SU-DHL-6 (cell line): Measurements from ENCODE around the gene SLC35F4.

Source experiments
- H2AFZ ChIP-seq: fragments of 200-600 bp; sonication (generic); 2 replicates; pipeline ENCODE4 v1.6.1; 2014; ENCODE audit warnings: low read depth, mild to moderate bottlenecking, moderate library complexity, mixed read lengths, antibody characterized with exemption, low read length; ENCODE audit not compliant: severe bottlenecking
- H3F3A ChIP-seq: fragments of 200-600 bp; shearing (Covaris generic); 2 replicates; pipeline ENCODE4 v1.6.0; 2016; ENCODE audit warnings: antibody characterized with exemption, mild to moderate bottlenecking; ENCODE audit not compliant: insufficient read depth
- H3K27ac ChIP-seq: fragments of 200-600 bp; sonication (generic); 2 replicates; pipeline ENCODE4 v1.5.1; 2016; ENCODE audit warnings: low read depth, mild to moderate bottlenecking, low read length, moderate library complexity, mixed read lengths
- H3K27me3 ChIP-seq: fragments of 200-600 bp; sonication (generic), shearing (Covaris generic); 2 replicates; pipeline ENCODE4 v1.6.0; 2014; ENCODE audit warnings: mild to moderate bottlenecking, low read length
- H3K36me3 ChIP-seq: fragments of 200-600 bp; sonication (generic); 2 replicates; pipeline ENCODE4 v1.6.1; 2014; ENCODE audit warnings: mild to moderate bottlenecking, low read length, mixed read lengths
- H3K4me2 ChIP-seq: fragments of 300-600, 200-600 bp; shearing (Covaris generic), sonication (generic); 2 replicates; pipeline ENCODE4 v1.6.0; 2014; ENCODE audit warnings: low read length, low read depth, mild to moderate bottlenecking; ENCODE audit not compliant: poor library complexity, severe bottlenecking
- H3K4me3 ChIP-seq: fragments of 200-600 bp; sonication (generic); 2 replicates; pipeline ENCODE4 v1.5.1; 2014; ENCODE audit warnings: antibody characterized with exemption, low read length, mild to moderate bottlenecking, mixed read lengths; ENCODE audit not compliant: insufficient read depth, poor library complexity, severe bottlenecking
- H3K79me2 ChIP-seq: fragments of 200-600 bp; sonication (generic); 2 replicates; pipeline ENCODE4 v1.6.1; 2014; ENCODE audit warnings: mild to moderate bottlenecking, low read length, moderate library complexity; ENCODE audit not compliant: insufficient read depth
- H3K9ac ChIP-seq: fragments of 200-600 bp; sonication (generic); 2 replicates; pipeline ENCODE4 v1.7.0; 2014; ENCODE audit warnings: mild to moderate bottlenecking, low read length
- H3K9me2 ChIP-seq: fragments of 200-600 bp; sonication (generic); replicated peaks from 2 replicates; pipeline ENCODE4 v1.6.1; 2014; ENCODE audit warnings: low read length; ENCODE audit not compliant: insufficient read depth
- H3K9me3 ChIP-seq: fragments of 200-600 bp; sonication (generic); 2 replicates; pipeline ENCODE4 v1.6.1; 2014; ENCODE audit warnings: low read length, mixed read lengths; ENCODE audit not compliant: insufficient read depth
- H4K20me1 ChIP-seq: fragments of 200-600 bp; sonication (generic); 2 replicates; pipeline ENCODE4 v1.6.1; 2014; ENCODE audit warnings: low read depth, mild to moderate bottlenecking, antibody characterized with exemption, low read length, moderate library complexity, mixed read lengths
- CTCF ChIP-seq: fragments of 200-600 bp; sonication (generic); IDR thresholded peaks from one replicate; pipeline ENCODE4 v1.5.1; 2017; ENCODE audit warnings: antibody characterized with exemption, mild to moderate bottlenecking, low read length, moderate library complexity; ENCODE audit not compliant: insufficient read depth, poor library complexity, severe bottlenecking
- EZH2phosphoT487 ChIP-seq: fragments of 200-600 bp; sonication (generic), shearing (Covaris generic); conservative IDR thresholded peaks from 2 replicates; pipeline ENCODE4 v1.6.1; 2018; ENCODE audit warnings: mild to moderate bottlenecking, antibody characterized with exemption, low read length, moderate library complexity, mixed read lengths

SLC35F4 gene

GRCh38 chr14:57848786-57849185 is 17.1 kb downstream of the SLC35F4 start:
- Histone ChIP-seq H3K79me2 (no peaks in the 10 kb centered on the region), H2AFZ (no peak overlapping the region), H3K9me2 (no peaks in the 10 kb centered on the region), H3K9me3 (no peaks in the 10 kb centered on the region), H3K27me3 (no peaks in the 10 kb centered on the region), H3K9ac (no peak overlapping the region), H3K36me3 (no peaks in the 10 kb centered on the region), H3K4me3 (no peak overlapping the region), H4K20me1 (no peaks in the 10 kb centered on the region), H3K27ac (no peak overlapping the region), H3F3A (no peaks in the 10 kb centered on the region), H3K4me2 (no peak overlapping the region)
- TF ChIP-seq CTCF = no peak
- TF ChIP-seq EZH2phosphoT487 = no peak

- Histone ChIP-seq H3K9ac (no peak overlapping the region), H3F3A (no peaks in the 10 kb centered on the region), H3K27ac (no peak overlapping the region), H3K36me3 (no peaks in the 10 kb centered on the region), H3K27me3 (no peaks in the 10 kb centered on the region), H3K9me3 (no peaks in the 10 kb centered on the region), H4K20me1 (no peaks in the 10 kb centered on the region), H2AFZ (no peak overlapping the region), H3K4me3 (no peak overlapping the region), H3K4me2 (no peak overlapping the region), H3K79me2 (no peaks in the 10 kb centered on the region), H3K9me2 (no peaks in the 10 kb centered on the region)
- TF ChIP-seq EZH2phosphoT487 (no peak), CTCF (no peak)
Observed at GRCh38 chr14:57848353-57848752, 17.5 kb downstream of the SLC35F4 start.

GRCh38 chr14:57847706-57848105 is 18.2 kb downstream of the SLC35F4 start:
- Histone ChIP-seq H3K36me3 (no peaks in the 10 kb centered on the region), H3F3A (no peaks in the 10 kb centered on the region), H3K4me2 (no peak overlapping the region), H3K4me3 (no peak overlapping the region), H3K79me2 (no peaks in the 10 kb centered on the region), H3K9me3 (no peaks in the 10 kb centered on the region), H3K27me3 (no peaks in the 10 kb centered on the region), H3K27ac (no peak overlapping the region), H3K9ac (no peak overlapping the region), H2AFZ (no peak overlapping the region), H4K20me1 (no peaks in the 10 kb centered on the region), H3K9me2 (no peaks in the 10 kb centered on the region)
- TF ChIP-seq CTCF (no peak), EZH2phosphoT487 (no peak)
